Peyer's patch (tissue), 4 donors: ENCODE measurements around the gene UBE2L5. TPM values are rescaled to one million over a fixed set of nuclear protein-coding genes. Genes with fewer than 3 reads are reported as not detected.

Experiments
- DNase-seq, 3 donors: peaks; one replicate each; pipeline ENCODE4 v3.0.0-alpha.2; 2017 to 2019
- H3K27ac ChIP-seq, 4 donors: fragments of 200-600 bp; sonication (generic); one replicate each; pipeline ENCODE4 v1.5.1; 2016 to 2019
- H3K27me3 ChIP-seq, 2 donors: fragments of 200-600 bp; sonication (generic); one replicate each; pipeline ENCODE4 v1.5.1; 2019
- H3K36me3 ChIP-seq, 3 donors: fragments of 200-600 bp; sonication (generic); one replicate each; pipeline ENCODE4 v1.5.1; 2016 to 2019
- H3K4me1 ChIP-seq, 4 donors: fragments of 200-600 bp; sonication (generic); one replicate each; pipeline ENCODE4 v1.5.1; 2016 to 2019
- H3K4me3 ChIP-seq, 4 donors: fragments of 200-600 bp; sonication (generic); 1 replicate in 3 of 4; 2 replicates in 1 of 4; pipeline ENCODE4 v1.5.1; 2016 to 2019; ENCODE audit warnings: mild to moderate bottlenecking in 1 of 4
- H3K9me3 ChIP-seq, 4 donors: fragments of 200-600 bp; sonication (generic); one replicate each; pipeline ENCODE4 v1.5.1; 2016 to 2019; ENCODE audit warnings: mild to moderate bottlenecking in 1 of 4
- POLR2A ChIP-seq, 2 donors: fragments of 450-650 bp; IDR thresholded peaks; one replicate each; pipeline ENCODE4 v1.5.1; 2017; ENCODE audit warnings: antibody characterized with exemption in 2 of 2, mild to moderate bottlenecking in 2 of 2, moderate library complexity in 2 of 2
- total RNA-seq, 4 donors: library from RNA; depleted of rRNA; stranded (reverse); fragments of >200 nt; gene quantifications; one replicate each; pipeline ENCODE4 v1.1.0, GENCODE V29; 2016
- TF ChIP-seq, protein P1 (sequence below), 6 experiments: fragments of 450-650 bp in 4 of 6; fragments of 200-600 bp in 2 of 6; sonication (generic) in 1 of 6; IDR thresholded peaks; one replicate each; pipeline ENCODE4 v1.5.1; 2017 to 2019; ENCODE audit warnings: antibody characterized with exemption in 6 of 6, mild to moderate bottlenecking in 3 of 6, moderate library complexity in 1 of 6

The UBE2L5 gene
- total RNA-seq, 4 donors from 2014 or later, result not detected

DNA sequence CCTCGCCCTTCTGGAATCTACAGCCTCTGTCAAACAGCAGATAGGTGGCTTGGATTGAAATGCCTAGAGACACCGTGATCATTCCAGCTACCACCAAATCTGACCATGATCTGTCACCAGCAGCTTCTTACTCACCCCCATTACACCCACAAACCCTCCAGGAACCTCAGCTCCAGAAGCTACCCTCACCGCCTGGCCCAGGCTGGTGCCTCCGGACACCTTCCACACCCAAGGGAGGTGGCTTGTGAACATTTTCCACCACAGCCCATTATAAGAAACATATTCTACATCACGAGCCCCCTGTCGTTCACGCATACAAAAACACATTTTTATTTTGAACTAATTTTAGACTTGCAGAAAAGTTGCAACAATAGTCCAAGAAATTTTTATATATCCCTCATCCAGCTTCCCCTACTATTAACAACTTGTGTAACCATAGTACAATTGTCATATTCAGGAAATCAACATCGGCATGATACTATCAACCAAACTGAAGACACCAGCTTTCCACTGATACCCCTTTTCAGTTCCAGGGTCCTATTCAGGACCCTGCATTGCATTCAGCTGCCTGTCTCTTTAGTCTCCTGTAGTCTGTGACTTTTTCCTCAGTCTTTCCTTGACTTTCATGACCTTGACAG is 15.4 kb upstream of the UBE2L5 start:
- DNase-seq, result no peak
- H3K36me3 ChIP-seq, result no peaks in the 10 kb centered on the region

GRCh38 chr13:30408319-30409101 is 13.8 kb upstream of the UBE2L5 start:
- H3K27ac ChIP-seq, result peak overlapping the region; percentile 66 to 76 (median 72)
- H3K4me3 ChIP-seq, result peak overlapping the region; percentile 8 to 44 (median 28)
- H3K36me3 ChIP-seq, result no peaks in the 10 kb centered on the region
- TF ChIP-seq, protein P1, sequence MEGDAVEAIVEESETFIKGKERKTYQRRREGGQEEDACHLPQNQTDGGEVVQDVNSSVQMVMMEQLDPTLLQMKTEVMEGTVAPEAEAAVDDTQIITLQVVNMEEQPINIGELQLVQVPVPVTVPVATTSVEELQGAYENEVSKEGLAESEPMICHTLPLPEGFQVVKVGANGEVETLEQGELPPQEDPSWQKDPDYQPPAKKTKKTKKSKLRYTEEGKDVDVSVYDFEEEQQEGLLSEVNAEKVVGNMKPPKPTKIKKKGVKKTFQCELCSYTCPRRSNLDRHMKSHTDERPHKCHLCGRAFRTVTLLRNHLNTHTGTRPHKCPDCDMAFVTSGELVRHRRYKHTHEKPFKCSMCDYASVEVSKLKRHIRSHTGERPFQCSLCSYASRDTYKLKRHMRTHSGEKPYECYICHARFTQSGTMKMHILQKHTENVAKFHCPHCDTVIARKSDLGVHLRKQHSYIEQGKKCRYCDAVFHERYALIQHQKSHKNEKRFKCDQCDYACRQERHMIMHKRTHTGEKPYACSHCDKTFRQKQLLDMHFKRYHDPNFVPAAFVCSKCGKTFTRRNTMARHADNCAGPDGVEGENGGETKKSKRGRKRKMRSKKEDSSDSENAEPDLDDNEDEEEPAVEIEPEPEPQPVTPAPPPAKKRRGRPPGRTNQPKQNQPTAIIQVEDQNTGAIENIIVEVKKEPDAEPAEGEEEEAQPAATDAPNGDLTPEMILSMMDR (IDR thresholded peaks at IDR 0.05), result peak; percentile 77 to 91 (median 86)
- TF ChIP-seq POLR2A (IDR thresholded peaks at IDR 0.05), result peak in 1 of 2 donors; percentile 14
- H3K9me3 ChIP-seq, result no peaks in the 10 kb centered on the region
- H3K27me3 ChIP-seq, result no peaks in the 10 kb centered on the region
- DNase-seq, result peak; percentile 91 to 98 (median 98)
- H3K4me1 ChIP-seq, result peaks cover 0 to 8% (median 3%) of the 10 kb centered on the region in 4 donors

More for the DNA sequence above, 15.4 kb upstream of the UBE2L5 start:
- H3K27me3 ChIP-seq, result no peaks in the 10 kb centered on the region
- H3K27ac ChIP-seq, result no peak overlapping the region
- H3K9me3 ChIP-seq, result no peaks in the 10 kb centered on the region
- H3K4me1 ChIP-seq, result peaks cover 0 to 8% (median 3%) of the 10 kb centered on the region in 4 donors
- H3K4me3 ChIP-seq, result no peak overlapping the region
- TF ChIP-seq, protein P1 (IDR thresholded peaks at IDR 0.05), result no peak
- no peak for TF ChIP-seq POLR2A (IDR thresholded peaks at IDR 0.05)

DNA sequence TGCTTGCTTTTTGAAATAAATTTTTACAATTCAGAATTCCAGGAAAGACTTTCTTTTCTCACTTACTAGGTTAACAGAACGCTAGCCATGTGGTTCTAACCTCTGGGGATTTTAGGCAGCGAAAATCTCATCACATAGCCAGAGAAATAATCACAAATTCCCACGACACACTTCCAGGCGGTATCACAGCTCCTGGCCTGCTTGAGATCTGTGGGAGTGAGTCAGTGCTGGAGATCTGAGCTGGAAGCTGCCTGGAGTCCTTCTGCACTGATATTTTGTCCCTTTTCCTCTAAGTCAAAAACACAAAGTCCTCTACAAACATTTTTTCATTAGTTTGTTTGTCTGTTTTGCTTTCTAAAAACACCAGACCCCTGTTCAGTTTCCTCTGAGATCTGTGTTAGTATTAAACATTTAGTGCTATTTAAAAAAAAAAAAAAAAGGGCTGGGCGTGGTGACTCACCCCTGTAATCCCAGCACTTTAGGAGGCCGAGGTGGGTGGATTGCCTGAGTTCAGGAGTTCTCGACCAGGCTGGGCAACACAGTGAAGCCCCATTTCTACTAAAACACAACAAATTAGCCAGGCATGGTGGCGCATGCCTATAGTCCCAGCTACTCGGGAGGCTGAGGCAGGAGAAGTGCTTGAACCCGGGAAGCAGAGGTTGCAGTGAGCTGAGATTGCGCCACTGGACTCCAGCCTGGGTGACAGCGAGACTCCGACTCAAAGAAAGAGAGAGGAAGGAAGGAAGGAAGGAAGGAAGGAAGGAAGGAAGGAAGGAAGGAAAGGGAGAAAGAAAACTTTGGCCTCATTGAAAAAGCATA is 12.2 kb upstream of the UBE2L5 start:
- no peak overlapping the region for H3K4me3 ChIP-seq
- H3K27me3 ChIP-seq, result no peaks in the 10 kb centered on the region
- no peaks in the 10 kb centered on the region for H3K9me3 ChIP-seq
- H3K36me3 ChIP-seq, result no peaks in the 10 kb centered on the region
- TF ChIP-seq, protein P1 (IDR thresholded peaks at IDR 0.05), result no peak
- no peak for TF ChIP-seq POLR2A (IDR thresholded peaks at IDR 0.05)
- no peak for DNase-seq
- H3K4me1 ChIP-seq, result peaks cover 0 to 8% (median 3%) of the 10 kb centered on the region in 4 donors
- H3K27ac ChIP-seq, result peak overlapping the region in 1 of 4 donors; percentile 76

- no peak overlapping the region for H3K4me3 ChIP-seq
- TF ChIP-seq POLR2A (IDR thresholded peaks at IDR 0.05), result no peak
- TF ChIP-seq, protein P1 (IDR thresholded peaks at IDR 0.05), result no peak
- no peaks in the 10 kb centered on the region for H3K27me3 ChIP-seq
- H3K9me3 ChIP-seq, result no peaks in the 10 kb centered on the region
- H3K4me1 ChIP-seq, result peaks cover 0 to 8% (median 3%) of the 10 kb centered on the region in 4 donors
- DNase-seq, result no peak
- H3K36me3 ChIP-seq, result no peaks in the 10 kb centered on the region
- H3K27ac ChIP-seq, result no peak overlapping the region
These were observed 11.6 kb upstream of the UBE2L5 start for GRCh38 chr13:30410705-30411125.

DNA sequence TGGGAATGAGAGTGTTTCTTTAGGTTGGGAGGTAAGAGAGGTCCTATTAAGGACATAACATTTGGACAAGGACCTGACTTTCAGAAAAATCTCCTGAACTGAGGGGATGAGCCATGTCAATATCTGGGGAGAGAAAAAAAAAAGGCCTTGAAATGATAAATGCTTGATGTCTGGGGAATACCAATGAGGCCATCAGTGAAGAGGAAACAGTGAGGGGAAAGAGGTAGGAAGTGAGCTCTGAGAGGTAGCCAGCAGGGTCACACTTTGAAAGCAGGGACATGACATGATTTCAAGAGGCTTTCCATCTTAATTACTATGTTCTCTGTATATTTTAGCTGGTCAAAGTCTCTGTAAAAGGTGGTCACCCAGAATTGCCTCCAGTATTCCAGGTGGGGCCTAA is 9.9 kb upstream of the UBE2L5 start:
- Histone ChIP-seq H3K4me3 (no peak overlapping the region), H3K27me3 (no peaks in the 10 kb centered on the region), H3K4me1 (peaks cover 0 to 8% (median 3%) of the 10 kb centered on the region in 4 donors), H3K36me3 (no peaks in the 10 kb centered on the region), H3K9me3 (no peaks in the 10 kb centered on the region), H3K27ac (no peak overlapping the region)
- no peak for TF ChIP-seq POLR2A (IDR thresholded peaks at IDR 0.05)
- TF ChIP-seq, protein P1 (IDR thresholded peaks at IDR 0.05), result no peak
- no peak for DNase-seq
